ENCODE results near the gene PTPRF. TPM values are rescaled to one million over a fixed set of nuclear protein-coding genes. Genes with fewer than 3 reads are reported as not detected.
A peak's percentile ranks its signal among the peaks of the same experiment; 100 is the strongest.

The PTPRF gene
- total RNA-seq, 1 donor from 2014 or later: 71.1 TPM

GRCh38 chr1:43651188-43651587 is 120.5 kb downstream of the PTPRF start:
- Histone ChIP-seq H3K79me2 (ENCODE audit: low read depth) (peaks cover 51% of the 10 kb centered on the region), H3F3A (ENCODE audit: low read depth) (peaks cover 10% of the 10 kb centered on the region), H3K9me3 (ENCODE audit: low read depth) (no peaks in the 10 kb centered on the region), H2AFZ (replicated peaks) (no peak overlapping the region), H3K27ac (no peak overlapping the region), H3K27me3 (no peaks in the 10 kb centered on the region), H4K20me1 (ENCODE audit: low read depth) (peaks cover 49% of the 10 kb centered on the region), H3K4me2 (peak overlapping the region; percentile 78), H3K9ac (peak overlapping the region; percentile 72), H3K4me1 (peaks cover 15% of the 10 kb centered on the region), H3K4me3 (peak overlapping the region; percentile 67), H3K36me3 (peaks cover 9% of the 10 kb centered on the region)
- Mint-ChIP-seq H3K4me1 (peaks cover 24% of the 10 kb centered on the region), H3K9me3 (no peaks in the 10 kb centered on the region), H3K4me3 (peak overlapping the region; percentile 100), H3K27ac (no peak overlapping the region), H3K36me3 (peaks cover 16% of the 10 kb centered on the region), H3K27me3 (ENCODE audit: insufficient read depth, low read depth) (peaks cover 5% of the 10 kb centered on the region)
- peak; percentile 16 for DNase-seq (ENCODE audit: low spot score)
- TF ChIP-seq EZH2 (IDR thresholded peaks at IDR 0.05) (no peak), CTCF (IDR thresholded peaks at IDR 0.05) (no peak), EZH2phosphoT487 (IDR thresholded peaks at IDR 0.05) (no peak)

GRCh38 chr1:43651902-43652301 is 121.2 kb downstream of the PTPRF start:
- Histone ChIP-seq H4K20me1 (ENCODE audit: low read depth) (peaks cover 49% of the 10 kb centered on the region), H3K4me2 (peak overlapping the region; percentile 78), H3K79me2 (ENCODE audit: low read depth) (peaks cover 51% of the 10 kb centered on the region), H3K27me3 (no peaks in the 10 kb centered on the region), H3F3A (ENCODE audit: low read depth) (peaks cover 10% of the 10 kb centered on the region), H3K36me3 (peaks cover 9% of the 10 kb centered on the region), H2AFZ (replicated peaks) (no peak overlapping the region), H3K9me3 (ENCODE audit: low read depth) (no peaks in the 10 kb centered on the region), H3K27ac (no peak overlapping the region), H3K4me3 (peak overlapping the region; percentile 67), H3K9ac (peak overlapping the region; percentile 72), H3K4me1 (peaks cover 15% of the 10 kb centered on the region)
- peaks cover 5% of the 10 kb centered on the region for H3K27me3 Mint-ChIP-seq (ENCODE audit: insufficient read depth, low read depth)
- H3K4me1 Mint-ChIP-seq: peaks cover 24% of the 10 kb centered on the region
- no peak overlapping the region for H3K27ac Mint-ChIP-seq
- no peak for DNase-seq (ENCODE audit: low spot score)
- H3K9me3 Mint-ChIP-seq: no peaks in the 10 kb centered on the region
- no peak for TF ChIP-seq EZH2 (IDR thresholded peaks at IDR 0.05)
- no peak for TF ChIP-seq EZH2phosphoT487 (IDR thresholded peaks at IDR 0.05)
- no peak for TF ChIP-seq CTCF (IDR thresholded peaks at IDR 0.05)
- H3K4me3 Mint-ChIP-seq: peak overlapping the region; percentile 100
- H3K36me3 Mint-ChIP-seq: peaks cover 18% of the 10 kb centered on the region

GRCh38 chr1:43653339-43653738 is 122.7 kb downstream of the PTPRF start:
- Mint-ChIP-seq H3K27ac (no peak overlapping the region), H3K4me3 (no peak overlapping the region), H3K27me3 (ENCODE audit: insufficient read depth, low read depth) (peaks cover 7% of the 10 kb centered on the region), H3K9me3 (no peaks in the 10 kb centered on the region), H3K36me3 (peaks cover 18% of the 10 kb centered on the region), H3K4me1 (peaks cover 24% of the 10 kb centered on the region)
- TF ChIP-seq EZH2 (IDR thresholded peaks at IDR 0.05): no peak
- TF ChIP-seq EZH2phosphoT487 (IDR thresholded peaks at IDR 0.05): no peak
- peak; percentile 37 for TF ChIP-seq CTCF (IDR thresholded peaks at IDR 0.05)
- Histone ChIP-seq H3K27me3 (no peaks in the 10 kb centered on the region), H3K36me3 (peaks cover 9% of the 10 kb centered on the region), H3K27ac (no peak overlapping the region), H3K79me2 (ENCODE audit: low read depth) (peaks cover 51% of the 10 kb centered on the region), H2AFZ (replicated peaks) (no peak overlapping the region), H3F3A (ENCODE audit: low read depth) (peaks cover 10% of the 10 kb centered on the region), H3K9me3 (ENCODE audit: low read depth) (no peaks in the 10 kb centered on the region), H3K4me3 (no peak overlapping the region), H3K9ac (no peak overlapping the region), H3K4me2 (peak overlapping the region; percentile 25), H3K4me1 (peaks cover 15% of the 10 kb centered on the region), H4K20me1 (ENCODE audit: low read depth) (peaks cover 53% of the 10 kb centered on the region)
- peak; percentile 63 for DNase-seq (ENCODE audit: low spot score)
